ENCODE data around the gene GPC5.

Gene GPC5

GRCh38 chr13:91567485-91568207 is 169.2 kb downstream of the GPC5 start:
- TF ChIP-seq CTCF (IDR thresholded peaks at IDR 0.05; ENCODE audit: control extremely low read depth, extremely low read depth, low read depth, missing control alignments), result no peak
- POLR2A ChIA-PET, result no interaction called here
- CTCF ChIA-PET, result interaction anchor here (0.6 to 1.6 kb wide), 2 partner anchors 9 to 31 kb away, joined by 3 to 5 read pairs; no protein-coding TSS in a partner anchor
- DNase-seq (ENCODE audit: extremely low spot score), result no peak

- no peak for TF ChIP-seq CTCF (IDR thresholded peaks at IDR 0.05; ENCODE audit: control extremely low read depth, extremely low read depth, low read depth, missing control alignments)
- DNase-seq (ENCODE audit: extremely low spot score), result no peak
- POLR2A ChIA-PET, result no interaction called here
- CTCF ChIA-PET, result no interaction called here
Measured at GRCh38 chr13:91571681-91572080, 173.3 kb downstream of the GPC5 start.

GRCh38 chr13:91572439-91572838 is 174.0 kb downstream of the GPC5 start:
- CTCF ChIA-PET, result interaction anchor here (1.1 to 1.8 kb wide), 2 partner anchors 9 to 16 kb away, joined by 3 read pairs; no protein-coding TSS in a partner anchor
- POLR2A ChIA-PET, result no interaction called here
- no peak for DNase-seq (ENCODE audit: extremely low spot score)
- TF ChIP-seq CTCF (IDR thresholded peaks at IDR 0.05; ENCODE audit: control extremely low read depth, extremely low read depth, low read depth, missing control alignments), result no peak

- DNase-seq (ENCODE audit: extremely low spot score), result no peak
- ChIA-PET POLR2A (no interaction called here), CTCF (interaction anchor here (1.1 to 1.8 kb wide), 2 partner anchors 10 to 16 kb away, joined by 3 read pairs; no protein-coding TSS in a partner anchor)
- no peak for TF ChIP-seq CTCF (IDR thresholded peaks at IDR 0.05; ENCODE audit: control extremely low read depth, extremely low read depth, low read depth, missing control alignments)
Measured at GRCh38 chr13:91572944-91573598, 174.7 kb downstream of the GPC5 start.

GRCh38 chr13:91574766-91575165 is 176.3 kb downstream of the GPC5 start:
- no peak for DNase-seq (ENCODE audit: extremely low spot score)
- no peak for TF ChIP-seq CTCF (IDR thresholded peaks at IDR 0.05; ENCODE audit: control extremely low read depth, extremely low read depth, low read depth, missing control alignments)
- ChIA-PET POLR2A (no interaction called here), CTCF (interaction anchor here (1.2 kb wide), 1 partner anchor 16 kb away, joined by 3 read pairs; no protein-coding TSS in a partner anchor)

- TF ChIP-seq CTCF (IDR thresholded peaks at IDR 0.05; ENCODE audit: control extremely low read depth, extremely low read depth, low read depth, missing control alignments), result no peak
- CTCF ChIA-PET, result interaction anchor here (1.1 to 1.5 kb wide), 2 partner anchors 9 to 174 kb away, joined by 3 to 5 read pairs; no protein-coding TSS in a partner anchor
- POLR2A ChIA-PET, result no interaction called here
- no peak for DNase-seq (ENCODE audit: extremely low spot score)
Measured at GRCh38 chr13:91576590-91576989, 178.2 kb downstream of the GPC5 start.

Measured in GM10248 (cell line).